HepG2 (cell line): ENCODE measurements around the gene ENAH. TPM values are rescaled to one million over a fixed set of nuclear protein-coding genes. Genes with fewer than 3 reads are reported as not detected.

ENCODE experiments used
- ATAC-seq: fragments of 200-7000 bp; cut with Tn5 transposase; 3 replicates; pipeline ENCODE4 v1.9.1; 2020; ENCODE audit warnings: mild to moderate bottlenecking, moderate library complexity
- BruUV-seq: library from RNA; stranded (reverse); fragments of 400-500 nt; replicated peaks from 2 replicates; lab custom pipeline; 2021; lab: Mats Ljungman, UMichigan
- CTCF ChIA-PET: fragments of 300-600 bp; formaldehyde crosslinking; extraction: SDS; loops from one replicate; lab custom pipeline; 2021; ENCODE audit warnings: low total read pairs, inconsistent platforms, low intra/inter-chr PET ratio; lab: Yijun Ruan, JAX
- POLR2A ChIA-PET: fragments of 350-600 bp; sonication (Branson Sonifier 250); formaldehyde crosslinking; loops from one replicate; lab custom pipeline; 2020; ENCODE audit warnings: antibody characterized with exemption, inconsistent platforms; lab: Yijun Ruan, JAX
- DNase-seq: peaks from one replicate; pipeline ENCODE4 v3.0.0-alpha.2; 2015; ENCODE audit warnings: low spot score
- FAIRE-seq: peaks from 3 replicates; lab custom pipeline; 2011; peaks lifted over from hg19 to GRCh38; lab: Jason Lieb, UNC
- H2AFZ ChIP-seq: one replicate; pipeline ENCODE4 v1.6.1; 2011; ENCODE audit warnings: low read length, inconsistent platforms
- H3K27ac ChIP-seq: fragments of 300-600 bp; 3 replicates; pipeline ENCODE4 v1.8.0; 2011; ENCODE audit warnings: mixed run types, mild to moderate bottlenecking, mixed read lengths, low read length, inconsistent platforms; ENCODE audit not compliant: insufficient read depth; ENCODE audit errors: extremely low read length
- H3K27me3 ChIP-seq, 2 experiments: fragments of 200-600 bp in 1 of 2; 2 replicates in 1 of 2; 3 replicates in 1 of 2; pipeline versions ENCODE4 v1.6.0 to v1.8.0; 2011; ENCODE audit warnings: low read length in 2 of 2, mild to moderate bottlenecking in 2 of 2, moderate library complexity in 2 of 2, inconsistent platforms in 1 of 2; ENCODE audit not compliant: insufficient read depth in 2 of 2, control insufficient read depth in 1 of 2
- H3K36me3 ChIP-seq, 2 experiments: fragments of 200-600 bp in 1 of 2; replicated peaks in 1 of 2; 2 replicates in 1 of 2; 3 replicates in 1 of 2; pipeline versions ENCODE4 v1.5.1 to v1.8.0; 2011; ENCODE audit warnings: low read length in 2 of 2, inconsistent platforms in 1 of 2; ENCODE audit not compliant: insufficient read depth in 2 of 2, control insufficient read depth in 1 of 2
- H3K4me1 ChIP-seq: 2 replicates; pipeline ENCODE4 v1.5.1; 2012; ENCODE audit warnings: low read length, inconsistent platforms; ENCODE audit not compliant: insufficient read depth
- H3K4me2 ChIP-seq: 2 replicates; pipeline ENCODE4 v1.6.0; 2011; ENCODE audit warnings: low read depth, low read length, inconsistent platforms
- H3K4me3 ChIP-seq, 3 experiments: fragments of 200-600 bp in 1 of 3; sonication (generic), shearing (Covaris generic) in 1 of 3; replicated peaks in 1 of 3; 2 replicates each; pipeline ENCODE4 v1.5.1; 2011 to 2016; ENCODE audit warnings: low read length in 3 of 3, inconsistent platforms in 2 of 3, low read depth in 2 of 3, mild to moderate bottlenecking in 2 of 3, control low read depth in 1 of 3, mixed read lengths in 1 of 3; ENCODE audit not compliant: insufficient read depth in 1 of 3
- H3K79me2 ChIP-seq: one replicate; pipeline ENCODE4 v1.6.1; 2011; ENCODE audit warnings: low read length, inconsistent platforms; ENCODE audit not compliant: insufficient read depth
- H3K9ac ChIP-seq: 2 replicates; pipeline ENCODE4 v1.6.0; 2011; ENCODE audit warnings: mild to moderate bottlenecking, low read depth, low read length, inconsistent platforms; ENCODE audit not compliant: insufficient read depth
- H3K9me3 ChIP-seq: 2 replicates; pipeline ENCODE4 v1.5.1; 2012; ENCODE audit warnings: mild to moderate bottlenecking, low read length
- H4K20me1 ChIP-seq: 2 replicates; pipeline ENCODE4 v1.6.0; 2011; ENCODE audit warnings: inconsistent platforms, mild to moderate bottlenecking, low read length, moderate library complexity; ENCODE audit not compliant: insufficient read depth
- AGO2 ChIP-seq: fragments of 200-400 bp; formaldehyde crosslinking; optimal IDR thresholded peaks from 2 replicates; pipeline ENCODE3; 2017; ENCODE audit warnings: mild to moderate bottlenecking, low read depth, low read length, moderate library complexity
- BRF2 ChIP-seq: sonication (generic); formaldehyde crosslinking; IDR thresholded peaks from 2 replicates; pipeline ENCODE4 v1.8.1; 2022; ENCODE audit warnings: mild to moderate bottlenecking, missing genetic modification reagents
- CTCF ChIP-seq: sonication (generic); formaldehyde crosslinking; IDR thresholded peaks from 2 replicates; pipeline ENCODE4 v1.5.0; 2020; ENCODE audit warnings: mild to moderate bottlenecking, missing genetic modification reagents, moderate library complexity
- DDIT3 ChIP-seq: sonication (generic); formaldehyde crosslinking; IDR thresholded peaks from 2 replicates; pipeline ENCODE4 v1.4.0; 2020; ENCODE audit warnings: mild to moderate bottlenecking, missing genetic modification reagents
- MTA1 ChIP-seq: sonication (generic); formaldehyde crosslinking; IDR thresholded peaks from 2 replicates; pipeline ENCODE4 v1.4.0; 2020; ENCODE audit warnings: missing genetic modification reagents, mild to moderate bottlenecking, borderline replicate concordance
- MTERF4 ChIP-seq: sonication (generic); formaldehyde crosslinking; IDR thresholded peaks from 2 replicates; pipeline ENCODE4 v1.8.0; 2023; ENCODE audit warnings: mild to moderate bottlenecking, missing genetic modification reagents
- PAXIP1 ChIP-seq: sonication (generic); formaldehyde crosslinking; conservative IDR thresholded peaks from 2 replicates; pipeline ENCODE4 v1.4.0; 2020; ENCODE audit warnings: mild to moderate bottlenecking, missing genetic modification reagents, moderate library complexity
- POGZ ChIP-seq: sonication (generic); formaldehyde crosslinking; IDR thresholded peaks from 2 replicates; pipeline ENCODE4 v1.4.0; 2020; ENCODE audit warnings: mild to moderate bottlenecking, missing genetic modification reagents
- SOX5 ChIP-seq: IDR thresholded peaks from 2 replicates; pipeline ENCODE4 v1.6.1; 2016; ENCODE audit warnings: borderline replicate concordance
- YY1 ChIP-seq: IDR thresholded peaks from 2 replicates; pipeline ENCODE4 v1.6.1; 2011; ENCODE audit warnings: low read length, low read depth, moderate library complexity, mild to moderate bottlenecking; ENCODE audit not compliant: insufficient read depth, insufficient replicate concordance
- ZNF704 ChIP-seq: sonication (generic); formaldehyde crosslinking; IDR thresholded peaks from 2 replicates; pipeline ENCODE4 v1.8.1; 2023; ENCODE audit warnings: mild to moderate bottlenecking, inconsistent platforms, moderate library complexity, missing genetic modification reagents, borderline replicate concordance
- ZNF782 ChIP-seq: sonication (generic); formaldehyde crosslinking; IDR thresholded peaks from 2 replicates; pipeline ENCODE4 v1.4.0; 2020; ENCODE audit warnings: missing genetic modification reagents, mild to moderate bottlenecking, borderline replicate concordance
- ZNF839 ChIP-seq: sonication (generic); formaldehyde crosslinking; IDR thresholded peaks from 2 replicates; pipeline ENCODE4 v1.4.0; 2020; ENCODE audit warnings: missing genetic modification reagents, mild to moderate bottlenecking, borderline replicate concordance
- WGBS: methylation state at CpG from one replicate; pipeline ENCODE4 v1.1.6; 2017; ENCODE audit warnings: low lambda C conversion rate; 5-methylcytosine and 5-hydroxymethylcytosine counted together
- in situ Hi-C: cut with HindIII; loops from 2 replicates; pipeline ENCODE4 v1.10.0; 2017; ENCODE audit warnings: low pct_unique_long_range_greater_than_20kb; ENCODE audit not compliant: extremely low pct_ligation_motif_present
- intact Hi-C: fragments of 100-400 bp; cut with micrococcal nuclease; formaldehyde crosslinking; loops from one replicate; pipeline ENCODE4 v1.10.0; 2022; ENCODE audit not compliant: unreplicated experiment
- polyA plus RNA-seq, 8 experiments: library from polyadenylated mRNA; depleted of rRNA in 3 of 8; stranded (reverse) in 7 of 8; unstranded in 1 of 8; fragments of >200 nt; fragmentation: Illumina TruSeq in 4 of 8; extraction: Trizol in 4 of 8; gene quantifications; 2 replicates each; pipeline versions ENCODE4 v1.2.1 to v1.2.3, GENCODE V29; 2011 to 2016; ENCODE audit warnings: low read depth in 4 of 8, missing spikeins in 1 of 8, mixed read lengths in 1 of 8; ENCODE audit not compliant: insufficient read depth in 1 of 8
- total RNA-seq, 5 experiments: library from RNA; depleted of rRNA; stranded (reverse); fragments of >200 nt; fragmentation: Illumina TruSeq; extraction: Trizol; gene quantifications; 2 replicates each; pipeline ENCODE4 v1.2.3, GENCODE V29; 2016; ENCODE audit warnings: low read depth in 1 of 5

Gene ENAH
- total and polyA plus RNA-seq, 2 of the 13 experiments (the other 11 are each of a cell fraction or from before 2014, with no cell fraction given): 22.1 to 58.3 TPM

GRCh38 chr1:225642177-225642576, 10.7 kb downstream of the ENAH start (continued):
- TF ChIP-seq PAXIP1 (CRISPR knock-in tag): no peak
- TF ChIP-seq, all 625 proteins: peak for 0

- Histone ChIP-seq H2AFZ (no peak overlapping the region), H3K4me1 (peaks cover 27% of the 10 kb centered on the region), H3K36me3 (peaks cover 0 to 11% of the 10 kb centered on the region in 2 experiments; a peak in 3 of 5 replicates), H3K27me3 (no peaks in the 10 kb centered on the region), H4K20me1 (peaks cover 4% of the 10 kb centered on the region; the same call in 1 of the 2 replicates), H3K27ac (no peak overlapping the region), H3K4me3 (no peak overlapping the region), H3K4me2 (no peak overlapping the region), H3K79me2 (peaks cover 80% of the 10 kb centered on the region), H3K9me3 (no peaks in the 10 kb centered on the region), H3K9ac (no peak overlapping the region)
- 88% methylated on average over 1 of the region's 1 CpG for WGBS
- intact Hi-C loops: no loop called here
- peak; percentile 64 for ATAC-seq
- ChIA-PET POLR2A (interaction anchor here (1.3 kb wide), 1 partner anchor 15 kb away, joined by 3 read pairs; no protein-coding TSS in a partner anchor), CTCF (no interaction called here)
- FAIRE-seq: no peak
- BruUV-seq: no TSS peak
- DNase-seq: peak; percentile 55
- in situ Hi-C loops: no loop called here
- TF ChIP-seq SOX5 (CRISPR knock-in tag) (0 out of 2 replicates have a peak, but pooled peaks have one; percentile 17), ZNF782 (CRISPR knock-in tag) (no peak), MTA1 (CRISPR knock-in tag) (no peak), DDIT3 (no peak), POGZ (CRISPR knock-in tag) (no peak), YY1 (no peak), ZNF704 (no peak), BRF2 (no peak), AGO2 (no peak), CTCF (CRISPR knock-in tag) (no peak), MTERF4 (CRISPR knock-in tag) (no peak), ZNF839 (CRISPR knock-in tag) (no peak)
Observed at GRCh38 chr1:225638853-225639252, 14.1 kb downstream of the ENAH start.
